ENCODE results near the gene PDZD8. TPM values are rescaled to one million over a fixed set of nuclear protein-coding genes. Genes with fewer than 3 reads are reported as not detected.
"Not testable (repeated sequence)": the region's sequence is repeated elsewhere in the genome, so short reads cannot be mapped to it uniquely, and the experiment has no call there.

PDZD8 gene
- total RNA-seq, 1 donor from 2014 or later, result 31.7 TPM

DNA sequence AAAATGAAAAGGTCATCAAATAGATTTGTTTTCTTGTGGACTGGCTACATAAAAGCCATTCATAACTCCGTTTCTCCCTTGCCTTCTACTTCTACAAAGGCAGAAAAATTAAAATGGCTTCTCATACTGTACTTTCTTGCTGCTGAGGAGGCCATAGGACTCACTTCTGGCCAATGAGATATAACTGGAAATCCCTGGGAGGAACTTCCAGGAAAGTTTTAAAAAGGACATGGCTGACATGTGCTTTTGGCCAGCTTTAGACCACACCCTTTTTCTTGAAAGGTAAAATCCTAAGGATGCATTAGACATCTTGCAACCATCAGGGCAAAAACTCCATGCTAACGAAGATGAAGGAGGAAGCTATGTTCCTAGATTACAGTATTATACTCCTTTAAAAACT is 58.5 kb downstream of the PDZD8 start:
- no peak for TF ChIP-seq CTCF (conservative IDR thresholded peaks at IDR 0.05)
- H3K27me3 Mint-ChIP-seq, result no peaks in the 10 kb centered on the region
- no peaks in the 10 kb centered on the region for H3K4me1 Mint-ChIP-seq (ENCODE audit: unreplicated experiment)
- peaks cover 12% of the 10 kb centered on the region for H3K36me3 Mint-ChIP-seq
- DNase-seq (ENCODE audit: extremely low spot score, unreplicated experiment), result no peak
- H3K9me3 Mint-ChIP-seq, result no peaks in the 10 kb centered on the region
- H3K4me3 Mint-ChIP-seq, result no peak overlapping the region
- H3K27ac Mint-ChIP-seq, result no peak overlapping the region

- Mint-ChIP-seq H3K4me3 (no peak overlapping the region), H3K36me3 (peaks cover 15% of the 10 kb centered on the region), H3K27me3 (no peaks in the 10 kb centered on the region), H3K4me1 (ENCODE audit: unreplicated experiment) (no peaks in the 10 kb centered on the region), H3K27ac (no peak overlapping the region), H3K9me3 (no peaks in the 10 kb centered on the region)
- no peak for TF ChIP-seq CTCF (conservative IDR thresholded peaks at IDR 0.05)
- DNase-seq (ENCODE audit: extremely low spot score, unreplicated experiment), result no peak
These were observed 61.6 kb downstream of the PDZD8 start for GRCh38 chr10:117313641-117314040.

- H3K27ac Mint-ChIP-seq, result no peak overlapping the region
- H3K36me3 Mint-ChIP-seq, result peaks cover 15% of the 10 kb centered on the region
- H3K9me3 Mint-ChIP-seq, result no peaks in the 10 kb centered on the region
- no peak for DNase-seq (ENCODE audit: extremely low spot score, unreplicated experiment)
- H3K4me1 Mint-ChIP-seq (ENCODE audit: unreplicated experiment), result no peaks in the 10 kb centered on the region
- no peak overlapping the region for H3K4me3 Mint-ChIP-seq
- no peaks in the 10 kb centered on the region for H3K27me3 Mint-ChIP-seq
- TF ChIP-seq CTCF (conservative IDR thresholded peaks at IDR 0.05), result no peak
These were observed 62.8 kb downstream of the PDZD8 start for GRCh38 chr10:117312430-117312829.

GRCh38 chr10:117311261-117311660 is 64.0 kb downstream of the PDZD8 start:
- no peak for DNase-seq (ENCODE audit: extremely low spot score, unreplicated experiment)
- Mint-ChIP-seq H3K27me3 (no peaks in the 10 kb centered on the region), H3K27ac (no peak overlapping the region), H3K4me3 (no peak overlapping the region), H3K36me3 (peaks cover 15% of the 10 kb centered on the region), H3K4me1 (ENCODE audit: unreplicated experiment) (no peaks in the 10 kb centered on the region), H3K9me3 (no peaks in the 10 kb centered on the region)
- no peak for TF ChIP-seq CTCF (conservative IDR thresholded peaks at IDR 0.05)

GRCh38 chr10:117306674-117307073 is 68.6 kb downstream of the PDZD8 start:
- TF ChIP-seq CTCF (conservative IDR thresholded peaks at IDR 0.05), result no peak
- H3K9me3 Mint-ChIP-seq, result peaks cover 10% of the 10 kb centered on the region
- H3K27me3 Mint-ChIP-seq, result no peaks in the 10 kb centered on the region
- H3K36me3 Mint-ChIP-seq, result peaks cover 20% of the 10 kb centered on the region
- DNase-seq (ENCODE audit: extremely low spot score, unreplicated experiment), result no peak
- no peak overlapping the region for H3K4me3 Mint-ChIP-seq
- H3K27ac Mint-ChIP-seq, result no peak overlapping the region
- H3K4me1 Mint-ChIP-seq (ENCODE audit: unreplicated experiment), result no peaks in the 10 kb centered on the region

DNA sequence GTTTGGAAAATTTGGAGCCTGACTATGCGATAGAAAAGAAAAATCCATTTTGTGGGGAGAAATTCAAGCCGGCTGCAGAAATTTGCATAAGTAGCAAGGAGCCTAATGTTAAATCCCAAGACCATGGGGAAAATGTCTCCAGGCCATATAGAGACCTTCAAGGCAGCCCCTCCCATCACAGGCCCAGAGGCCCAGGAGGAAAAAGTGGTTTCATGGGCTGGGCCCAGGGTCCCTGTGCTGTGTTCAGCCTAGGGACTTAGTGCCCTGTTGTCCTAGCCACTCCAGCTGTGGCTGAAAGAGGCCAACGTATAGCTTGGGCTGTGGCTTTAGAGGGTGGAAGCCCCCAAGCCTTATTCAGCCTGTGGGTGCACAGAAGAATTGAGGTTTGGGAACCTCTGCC is 71.8 kb downstream of the PDZD8 start:
- not testable (repeated sequence) for DNase-seq (ENCODE audit: extremely low spot score, unreplicated experiment); H3K4me3 Mint-ChIP-seq; H3K4me1 Mint-ChIP-seq (ENCODE audit: unreplicated experiment); H3K27ac Mint-ChIP-seq; H3K27me3 Mint-ChIP-seq
- H3K9me3 Mint-ChIP-seq, result peaks cover 21% of the 10 kb centered on the region
- peaks cover 30% of the 10 kb centered on the region for H3K36me3 Mint-ChIP-seq
